Measurements from ENCODE around the gene PCNP. TPM values are rescaled to one million over a fixed set of nuclear protein-coding genes. Genes with fewer than 3 reads are reported as not detected.

PCNP gene
- total RNA-seq, 3 donors from 2014 or later = 96.2 to 127 (median 120) TPM

DNA sequence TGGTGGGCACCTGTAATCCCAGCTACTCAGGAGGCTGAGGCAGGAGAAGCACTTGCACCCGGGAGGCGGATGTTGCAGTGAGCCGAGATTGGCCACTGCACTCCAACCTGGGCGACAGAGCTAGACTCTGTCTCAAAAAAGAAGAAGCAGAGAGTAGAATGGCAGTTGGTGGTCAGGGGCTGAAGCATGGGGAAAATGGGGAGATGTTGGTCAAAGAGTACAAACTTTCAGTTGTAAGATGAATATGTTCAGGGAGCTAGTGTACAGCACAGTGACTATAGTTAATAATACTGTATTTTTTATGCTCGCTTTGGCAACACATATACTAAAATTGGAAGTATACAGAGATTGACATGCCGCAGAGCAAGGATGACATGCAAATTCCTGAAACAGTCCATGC is 41.5 kb downstream of the PCNP start:
- intact Hi-C loops (cut with DNase I; ENCODE audit: low total_unique reads) = no loop called here
- DNase-seq (ENCODE audit: low spot score in 2 of 2) = no peak

DNA sequence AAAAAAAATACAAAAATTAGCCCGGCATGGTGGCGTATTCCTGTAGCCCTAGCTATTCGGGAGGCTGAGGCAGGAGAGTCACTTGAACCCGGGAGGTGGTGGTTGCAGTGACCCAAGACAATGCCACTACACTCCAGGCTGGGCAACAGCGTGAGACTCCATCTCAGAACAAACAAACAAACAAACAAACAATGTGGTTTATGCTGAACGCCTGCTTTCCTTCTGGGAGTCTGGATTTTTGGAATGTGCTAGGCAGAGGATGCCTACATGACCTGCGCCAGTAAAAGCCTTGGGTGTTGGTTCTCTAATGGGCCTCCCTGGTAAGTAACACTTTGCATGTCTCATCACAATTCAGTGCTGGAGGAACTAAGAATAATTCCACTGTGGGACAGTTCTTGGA is 43.5 kb downstream of the PCNP start:
- Histone ChIP-seq H3K27ac (no peak overlapping the region), H3K9me3 (no peaks in the 10 kb centered on the region), H3K36me3 (no peaks in the 10 kb centered on the region), H3K27me3 (no peaks in the 10 kb centered on the region), H3K4me1 (no peaks in the 10 kb centered on the region), H3K4me3 (no peak overlapping the region)
- no peak for DNase-seq (ENCODE audit: low spot score in 2 of 2)
- TF ChIP-seq POLR2AphosphoS5 (IDR thresholded peaks at IDR 0.05) (no peak), POLR2A (IDR thresholded peaks at IDR 0.05) (no peak), CTCF (IDR thresholded peaks at IDR 0.05) (no peak)
- intact Hi-C loops (cut with DNase I; ENCODE audit: low total_unique reads) = no loop called here

More for the DNA sequence above, 41.5 kb downstream of the PCNP start:
- Histone ChIP-seq H3K9me3 (no peaks in the 10 kb centered on the region), H3K4me1 (no peaks in the 10 kb centered on the region), H3K4me3 (no peak overlapping the region), H3K27ac (no peak overlapping the region), H3K27me3 (no peaks in the 10 kb centered on the region), H3K36me3 (no peaks in the 10 kb centered on the region)
- TF ChIP-seq POLR2AphosphoS5 (IDR thresholded peaks at IDR 0.05) (no peak), POLR2A (IDR thresholded peaks at IDR 0.05) (no peak), CTCF (IDR thresholded peaks at IDR 0.05) (no peak)

- Histone ChIP-seq H3K4me3 (no peak overlapping the region), H3K9me3 (no peaks in the 10 kb centered on the region), H3K27me3 (no peaks in the 10 kb centered on the region), H3K27ac (no peak overlapping the region), H3K4me1 (no peaks in the 10 kb centered on the region), H3K36me3 (no peaks in the 10 kb centered on the region)
- intact Hi-C loops (cut with DNase I; ENCODE audit: low total_unique reads) = no loop called here
- DNase-seq (ENCODE audit: low spot score in 2 of 2) = no peak
- no peak for TF ChIP-seq CTCF (IDR thresholded peaks at IDR 0.05)
- TF ChIP-seq POLR2AphosphoS5 (IDR thresholded peaks at IDR 0.05) = no peak
These were observed 44.7 kb downstream of the PCNP start for GRCh38 chr3:101618726-101619125.

DNA sequence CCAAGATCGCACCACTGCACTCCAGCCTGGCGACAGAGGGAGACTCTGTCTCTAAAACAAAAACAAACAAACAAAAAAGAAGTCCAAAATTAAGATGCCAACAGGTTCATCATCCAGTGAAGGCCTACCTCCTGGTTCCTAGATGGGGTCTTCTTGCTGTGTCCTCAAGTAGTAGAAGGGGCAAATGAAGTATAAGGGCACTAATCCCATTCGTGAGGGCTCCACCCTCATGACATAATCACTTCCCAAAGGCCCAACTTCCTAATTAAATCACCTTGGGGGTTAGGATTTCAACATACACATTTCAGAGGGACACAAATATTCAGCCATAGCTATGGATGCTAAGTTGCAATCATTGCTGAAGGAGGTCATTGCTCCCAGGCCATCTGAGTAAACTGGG is 45.8 kb downstream of the PCNP start:
- Histone ChIP-seq H3K36me3 (no peaks in the 10 kb centered on the region), H3K27ac (no peak overlapping the region), H3K27me3 (no peaks in the 10 kb centered on the region), H3K4me3 (no peak overlapping the region), H3K9me3 (no peaks in the 10 kb centered on the region), H3K4me1 (no peaks in the 10 kb centered on the region)
- intact Hi-C loops (cut with DNase I; ENCODE audit: low total_unique reads) = no loop called here
- DNase-seq (ENCODE audit: low spot score in 2 of 2) = no peak
- TF ChIP-seq CTCF (IDR thresholded peaks at IDR 0.05) = no peak
- TF ChIP-seq POLR2AphosphoS5 (IDR thresholded peaks at IDR 0.05) = no peak
- TF ChIP-seq POLR2A (IDR thresholded peaks at IDR 0.05) = no peak

- Histone ChIP-seq H3K4me3 (no peak overlapping the region), H3K27ac (no peak overlapping the region), H3K9me3 (no peaks in the 10 kb centered on the region), H3K27me3 (no peaks in the 10 kb centered on the region), H3K36me3 (no peaks in the 10 kb centered on the region), H3K4me1 (no peaks in the 10 kb centered on the region)
- intact Hi-C loops (cut with DNase I; ENCODE audit: low total_unique reads) = no loop called here
- TF ChIP-seq CTCF (IDR thresholded peaks at IDR 0.05) (no peak), POLR2A (IDR thresholded peaks at IDR 0.05) (no peak), POLR2AphosphoS5 (IDR thresholded peaks at IDR 0.05) (no peak)
- DNase-seq (ENCODE audit: low spot score in 2 of 2) = no peak
These were observed 49.7 kb downstream of the PCNP start for GRCh38 chr3:101623656-101624055.

Measured in breast epithelium (tissue), 4 donors.